GM13977 (cell line): ENCODE data around the gene LSAMP.

ENCODE experiments used
- DNase-seq: peaks from one replicate; pipeline ENCODE4 v3.0.0; 2012; ENCODE audit warnings: low spot score
- CTCF ChIP-seq: IDR thresholded peaks from 2 replicates; pipeline ENCODE4 v1.5.1; 2012; ENCODE audit warnings: mild to moderate bottlenecking, control low read depth; ENCODE audit not compliant: insufficient read depth; ENCODE audit errors: extremely low read depth, missing control alignments
- in situ Hi-C: fragments of 300-500 bp; cut with MboI; formaldehyde crosslinking; loops from one replicate; pipeline ENCODE4 v1.12.0; 2022; ENCODE audit warnings: low sequenced_read_pairs, low pct_unique_long_range_greater_than_20kb, mixed read lengths, inconsistent platforms; ENCODE audit not compliant: unreplicated experiment

LSAMP gene

GRCh38 chr3:116340680-116341216 is 104.5 kb downstream of the LSAMP start:
- no peak for DNase-seq
- no peak for TF ChIP-seq CTCF
- in situ Hi-C loops = no loop called here

- DNase-seq = no peak
- in situ Hi-C loops = no loop called here
- TF ChIP-seq CTCF = no peak
These were observed 105.8 kb downstream of the LSAMP start for GRCh38 chr3:116339441-116340028.

GRCh38 chr3:116338713-116339112 is 106.6 kb downstream of the LSAMP start:
- DNase-seq = no peak
- TF ChIP-seq CTCF = no peak
- in situ Hi-C loops = no loop called here

GRCh38 chr3:116337229-116337628 is 108.1 kb downstream of the LSAMP start:
- in situ Hi-C loops = no loop called here
- TF ChIP-seq CTCF = peak; percentile 11
- DNase-seq = no peak

GRCh38 chr3:116331380-116331779 is 113.9 kb downstream of the LSAMP start:
- TF ChIP-seq CTCF = no peak
- no peak for DNase-seq
- in situ Hi-C loops = no loop called here

DNA sequence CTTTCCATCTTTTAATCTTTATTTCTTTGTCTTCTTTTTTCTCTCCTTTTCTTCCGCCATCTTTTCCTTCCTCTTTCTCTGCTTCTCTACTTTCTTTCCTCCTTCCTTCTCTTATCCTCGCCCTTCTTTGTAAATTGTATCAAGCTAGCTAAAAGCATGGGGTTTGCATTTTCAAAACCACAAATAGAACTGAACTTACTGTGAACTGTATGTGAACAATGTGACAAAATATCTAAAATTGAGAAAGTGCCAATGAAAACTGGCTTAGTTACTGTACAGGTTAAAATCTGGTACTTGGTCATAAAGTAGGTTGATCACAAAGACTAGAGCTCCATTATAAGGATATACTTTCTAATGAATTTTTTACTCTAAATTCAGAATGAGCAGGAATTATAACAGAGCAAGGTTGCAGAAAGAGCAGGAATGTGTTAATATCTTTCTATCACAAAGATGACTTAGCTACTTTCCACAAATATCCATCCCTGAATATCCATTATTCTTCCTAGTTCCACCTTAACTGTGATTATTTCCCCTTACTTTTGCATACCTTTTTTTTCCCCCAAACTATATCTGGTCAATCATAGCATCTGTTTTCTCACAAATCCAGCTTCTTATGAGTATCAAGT is 122.4 kb downstream of the LSAMP start:
- in situ Hi-C loops = no loop called here
- DNase-seq = no peak
- TF ChIP-seq CTCF = no peak
